HS-5 (cell line): ENCODE data around the gene IGF2R.

ENCODE experiments used
- DNase-seq: peaks from one replicate; pipeline ENCODE4 v3.0.0-alpha.2; 2012; ENCODE audit warnings: low read depth

The IGF2R gene

DNA sequence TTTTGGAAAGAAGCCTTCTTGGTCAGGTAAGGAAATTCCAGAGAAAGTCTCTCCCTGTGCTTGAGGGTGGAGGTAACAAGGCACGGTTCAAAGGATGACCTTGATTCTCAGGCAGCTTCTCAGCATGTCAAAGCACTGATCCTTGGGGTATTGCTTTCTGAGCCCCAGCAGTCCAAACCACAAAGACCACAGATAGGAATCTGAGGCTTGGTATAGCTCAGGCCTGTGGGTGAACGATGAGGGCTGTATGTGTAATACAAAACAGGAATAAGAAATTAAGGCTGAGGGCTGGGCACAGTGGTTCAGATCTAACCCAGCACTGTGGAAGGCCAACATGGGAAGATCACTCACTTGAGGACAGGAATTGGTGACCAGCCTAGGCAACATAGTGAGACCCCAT is 82.5 kb downstream of the IGF2R start:
- DNase-seq, result no peak

DNA sequence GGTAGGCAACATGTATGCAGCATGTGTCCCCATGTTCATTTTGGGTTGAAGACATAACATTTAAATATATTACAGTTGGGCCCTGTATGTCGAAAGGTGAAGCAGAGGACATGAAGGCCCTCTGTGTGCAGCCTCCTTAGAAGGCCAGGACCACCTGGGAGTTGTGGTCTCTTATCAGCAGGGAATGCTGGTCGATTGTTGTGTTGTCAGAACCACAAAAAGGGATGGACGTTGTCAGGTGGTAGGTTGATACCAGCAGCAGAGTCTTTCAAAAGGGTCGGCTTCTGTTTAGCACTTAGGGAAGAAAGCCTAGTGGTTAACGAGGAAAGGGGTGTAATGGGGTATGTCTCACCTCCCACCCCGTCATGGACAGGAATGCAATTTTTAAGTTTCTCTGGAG is 85.4 kb downstream of the IGF2R start:
- DNase-seq, result no peak

DNA sequence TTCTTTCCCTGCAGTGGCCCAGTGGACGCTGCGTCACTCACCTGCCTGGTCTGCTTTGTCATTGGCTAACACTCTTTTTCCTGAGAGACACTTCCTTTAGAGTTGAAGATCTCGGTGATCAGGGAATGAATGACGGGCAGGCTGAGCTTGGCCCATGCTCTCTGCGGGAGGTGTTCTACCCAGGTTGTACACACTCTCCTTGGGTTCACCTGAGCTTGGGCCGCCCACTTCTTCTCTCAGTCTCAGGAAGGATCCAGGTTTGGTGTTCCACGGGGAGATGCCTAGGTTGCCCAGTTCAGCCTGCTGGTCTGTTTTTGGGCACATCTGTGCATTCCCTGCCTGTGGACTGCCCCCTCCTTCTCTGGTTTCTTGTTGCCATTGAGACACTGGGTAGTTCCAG is 86.0 kb downstream of the IGF2R start:
- DNase-seq, result no peak

DNA sequence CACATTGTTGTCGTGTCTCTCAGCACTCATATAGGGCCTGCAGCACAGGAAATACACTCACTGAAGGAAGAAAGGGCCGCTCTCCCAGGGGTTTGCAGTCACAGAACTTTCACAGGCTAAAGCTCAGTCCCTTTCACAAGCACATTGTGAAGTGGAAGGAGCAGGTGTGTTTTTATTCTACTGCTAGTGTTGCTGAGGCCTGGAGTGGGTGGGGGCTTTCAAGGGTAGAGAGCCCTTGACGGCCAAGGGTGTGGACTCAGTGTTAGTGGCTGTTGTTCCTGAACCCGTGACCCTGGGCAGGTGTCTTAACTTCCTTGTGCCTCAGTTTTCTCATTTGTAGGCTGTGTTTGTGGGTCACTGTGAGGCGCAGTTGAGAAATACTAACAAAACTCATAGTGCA is 86.5 kb downstream of the IGF2R start:
- DNase-seq, result no peak

DNA sequence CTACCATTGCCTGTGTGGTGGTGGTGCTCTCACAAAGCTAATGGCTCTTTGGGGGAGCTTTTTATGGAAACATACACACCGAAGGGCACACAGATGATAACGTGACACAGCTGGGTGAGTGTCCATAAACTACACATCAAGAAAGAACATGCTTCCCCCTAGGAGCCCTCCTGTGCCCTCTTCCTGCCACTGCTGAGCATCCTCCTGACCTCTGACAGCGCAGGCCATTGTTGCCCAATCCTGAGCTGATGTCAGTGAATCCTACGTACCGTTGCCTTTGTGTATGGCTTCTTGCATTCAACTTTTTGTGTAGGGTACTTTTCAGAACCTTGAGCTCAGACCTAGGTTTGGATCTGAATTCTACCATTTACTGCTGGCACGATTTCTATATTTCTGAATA is 86.9 kb downstream of the IGF2R start:
- no peak for DNase-seq

DNA sequence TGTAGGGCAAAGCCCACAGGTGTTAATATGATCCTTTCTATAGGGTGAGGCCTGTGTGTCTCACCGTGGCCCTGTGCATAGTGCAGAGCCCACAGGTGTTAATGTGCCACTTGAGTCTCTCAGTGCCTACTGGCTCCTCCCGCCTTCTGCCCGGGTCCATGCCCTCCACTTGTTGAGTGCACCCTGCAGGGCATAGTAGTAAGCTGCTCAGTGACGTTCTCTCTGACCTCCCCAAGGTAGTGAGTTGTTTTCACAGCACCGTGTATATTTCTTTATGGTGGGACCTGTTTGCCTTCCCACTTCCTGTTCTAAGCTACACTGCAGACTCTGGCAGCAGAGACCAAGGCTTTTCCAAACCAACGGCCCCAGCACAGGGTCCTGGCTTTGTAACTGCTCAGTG is 88.2 kb downstream of the IGF2R start:
- DNase-seq, result no peak

DNA sequence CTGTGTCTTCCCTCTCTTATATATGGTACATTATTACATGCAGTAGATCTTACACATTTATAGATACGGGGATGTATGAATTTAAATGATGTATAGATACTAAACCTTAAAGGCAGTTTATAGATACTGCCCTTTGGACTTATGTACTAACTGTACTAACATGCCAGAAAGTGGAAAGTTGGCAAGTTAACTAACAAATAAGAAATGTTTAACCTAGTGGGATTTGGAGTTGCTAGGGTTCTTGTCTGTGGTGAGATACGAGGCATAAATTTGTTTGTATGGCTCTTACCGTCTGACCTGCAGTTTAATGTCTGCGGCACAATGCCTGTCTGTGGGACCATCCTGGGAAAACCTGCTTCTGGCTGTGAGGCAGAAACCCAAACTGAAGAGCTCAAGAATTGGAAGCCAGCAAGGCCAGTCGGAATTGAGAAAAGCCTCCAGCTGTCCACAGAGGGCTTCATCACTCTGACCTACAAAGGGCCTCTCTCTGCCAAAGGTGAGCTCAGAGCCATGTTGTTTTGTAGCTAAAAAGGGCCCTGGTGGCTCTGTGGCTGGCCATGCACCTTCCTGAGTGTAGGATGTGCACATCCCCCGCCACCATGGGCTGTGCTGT is 89.8 kb downstream of the IGF2R start:
- no peak for DNase-seq

DNA sequence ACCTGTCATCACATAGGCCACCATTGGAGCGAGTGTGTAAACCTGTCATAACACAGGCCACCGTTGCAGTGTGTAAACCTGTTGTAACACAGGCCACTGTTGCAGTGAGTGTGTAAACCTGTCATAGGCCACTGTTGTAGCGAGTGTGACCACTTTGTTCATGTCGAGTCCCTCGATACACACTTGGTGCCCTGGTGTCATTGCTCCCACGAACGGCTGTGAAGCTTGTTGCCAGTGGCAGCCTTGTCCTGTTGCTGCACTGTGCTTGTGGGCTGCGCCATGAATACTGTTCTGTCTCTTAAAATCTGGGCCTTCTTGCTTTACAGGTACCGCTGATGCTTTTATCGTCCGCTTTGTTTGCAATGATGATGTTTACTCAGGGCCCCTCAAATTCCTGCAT is 91.3 kb downstream of the IGF2R start:
- DNase-seq, result no peak

DNA sequence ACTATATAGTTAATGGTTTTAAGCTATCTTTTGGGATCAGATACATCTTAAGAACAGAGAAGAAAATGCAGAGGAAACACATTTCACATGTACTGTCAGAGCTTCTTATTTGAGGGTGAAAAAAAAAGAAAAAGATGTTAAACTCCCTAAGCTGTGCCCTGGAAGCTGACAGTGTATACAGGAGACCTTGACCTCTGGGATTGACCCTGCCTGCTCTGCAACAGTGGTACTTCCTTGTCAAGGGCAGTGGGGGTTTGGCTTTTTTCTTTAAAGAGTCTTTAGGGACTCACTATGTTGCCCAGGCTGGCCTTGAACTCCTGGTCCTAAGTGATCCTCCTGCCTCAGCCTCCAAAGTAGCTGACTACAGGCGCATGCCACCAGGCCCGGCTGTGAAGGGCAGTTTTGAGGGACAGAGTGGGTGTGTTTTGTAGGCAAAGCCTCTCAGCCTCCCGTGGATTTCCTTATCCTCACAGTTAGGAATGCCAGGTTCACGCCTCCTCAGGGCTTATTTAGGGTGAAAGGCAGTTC is 92.1 kb downstream of the IGF2R start:
- no peak for DNase-seq

DNA sequence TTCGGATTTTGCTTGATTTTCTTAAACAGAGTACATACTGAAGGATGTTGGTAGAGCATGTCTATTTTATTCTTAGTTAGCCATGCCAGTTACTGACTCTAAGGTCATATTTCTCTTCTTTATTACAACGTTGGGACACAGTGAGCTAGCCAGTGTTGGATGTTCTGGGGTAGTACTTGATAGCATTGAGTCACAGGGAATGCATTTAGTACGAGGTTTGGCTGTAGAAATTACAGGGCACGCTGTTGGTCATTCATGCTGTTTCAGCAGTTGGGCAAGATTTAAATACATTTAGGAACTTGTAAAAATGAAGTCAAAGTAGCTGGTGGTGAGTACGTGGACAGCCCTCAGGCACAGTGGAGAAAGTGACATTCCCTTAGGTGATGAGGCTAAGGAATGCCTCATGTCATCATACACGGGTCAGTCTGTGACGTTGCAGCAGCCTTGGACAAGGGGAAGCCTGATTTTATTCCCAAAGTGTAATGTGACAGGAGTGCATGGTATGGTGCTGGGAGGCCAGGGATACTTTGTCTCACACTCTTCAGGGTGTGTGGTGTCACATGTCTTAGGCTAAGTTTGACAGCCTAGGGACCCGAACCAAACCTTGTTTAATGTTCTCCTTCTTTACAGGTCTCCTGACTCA is 95.0 kb downstream of the IGF2R start:
- DNase-seq, result no peak

DNA sequence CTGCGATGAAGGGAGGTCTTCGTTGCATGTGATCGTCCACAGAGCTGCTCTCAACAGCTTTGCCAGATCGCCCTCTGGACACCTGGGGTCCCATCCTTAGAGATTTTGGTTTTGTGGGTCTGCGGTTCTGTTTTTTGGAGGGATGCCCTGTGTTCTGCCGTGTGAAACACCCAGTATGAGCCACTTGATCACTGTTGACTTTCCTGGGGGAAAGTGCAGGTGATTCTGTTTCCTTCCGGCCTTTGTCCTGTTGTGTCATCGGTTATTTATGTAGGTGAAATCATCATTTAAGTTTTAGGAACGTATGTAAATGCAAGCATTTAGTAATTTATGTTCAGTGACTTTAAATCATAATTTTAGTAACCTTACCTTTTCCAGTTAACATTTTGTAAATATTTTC is 96.3 kb downstream of the IGF2R start:
- DNase-seq, result no peak

DNA sequence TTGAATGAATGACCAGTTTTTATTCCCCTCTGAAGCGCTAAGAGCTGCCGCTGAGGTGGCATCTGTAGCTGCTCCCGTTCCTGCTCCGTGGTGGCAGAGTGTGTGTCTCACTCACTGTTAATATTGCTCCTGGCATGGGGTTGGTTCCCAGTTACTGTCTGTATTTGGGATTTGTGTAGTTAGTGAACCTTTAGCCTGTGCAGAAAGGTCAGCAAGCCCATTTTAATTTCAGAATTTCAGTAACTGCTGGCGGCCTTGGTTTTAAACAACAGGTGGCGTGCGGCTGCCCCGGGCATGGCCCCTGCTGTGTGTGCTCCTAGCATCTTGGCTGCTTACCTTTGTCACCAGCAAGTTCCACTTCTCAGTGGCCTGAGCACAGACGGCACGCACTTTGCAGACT is 98.7 kb downstream of the IGF2R start:
- no peak for DNase-seq

DNA sequence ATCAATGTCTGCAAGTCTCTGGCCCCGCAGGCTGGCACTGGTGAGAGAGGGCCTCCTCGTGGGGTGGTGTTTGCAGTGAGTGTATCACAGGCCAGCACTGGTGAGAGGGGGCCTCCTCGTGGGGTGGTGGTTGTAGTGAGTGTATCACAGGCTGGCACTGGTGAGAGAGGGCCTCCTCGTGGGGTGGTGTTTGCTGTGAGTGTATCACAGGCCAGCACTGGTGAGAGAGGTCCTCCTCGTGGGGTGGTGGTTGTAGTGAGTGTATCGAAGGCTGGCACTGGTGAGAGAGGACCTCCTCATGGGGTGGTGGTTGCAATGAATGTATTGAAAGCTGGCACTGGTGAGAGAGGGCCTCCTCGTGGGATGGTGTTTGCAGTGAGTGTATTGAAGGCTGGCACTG is 99.5 kb downstream of the IGF2R start:
- DNase-seq, result no peak

DNA sequence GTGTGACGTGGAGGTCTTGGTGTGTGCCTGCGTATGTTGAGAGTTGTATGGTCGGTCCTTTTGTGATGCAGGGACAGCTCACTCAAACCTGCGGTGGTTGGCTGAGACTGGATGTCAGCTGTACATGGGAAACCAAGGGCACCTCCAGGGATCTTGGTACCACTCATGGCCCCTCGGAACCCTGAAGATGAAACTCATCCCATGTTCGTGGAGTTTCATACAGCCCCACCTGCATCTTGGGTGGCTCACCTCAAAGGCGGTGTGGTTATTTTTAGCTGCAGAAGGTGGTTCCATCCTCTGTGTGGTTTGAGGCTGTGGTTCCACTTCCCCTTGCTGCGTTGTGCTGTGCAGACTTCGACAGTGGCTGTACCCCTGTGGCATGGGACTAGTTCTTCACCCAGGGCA is 100.2 kb downstream of the IGF2R start:
- no peak for DNase-seq

DNA sequence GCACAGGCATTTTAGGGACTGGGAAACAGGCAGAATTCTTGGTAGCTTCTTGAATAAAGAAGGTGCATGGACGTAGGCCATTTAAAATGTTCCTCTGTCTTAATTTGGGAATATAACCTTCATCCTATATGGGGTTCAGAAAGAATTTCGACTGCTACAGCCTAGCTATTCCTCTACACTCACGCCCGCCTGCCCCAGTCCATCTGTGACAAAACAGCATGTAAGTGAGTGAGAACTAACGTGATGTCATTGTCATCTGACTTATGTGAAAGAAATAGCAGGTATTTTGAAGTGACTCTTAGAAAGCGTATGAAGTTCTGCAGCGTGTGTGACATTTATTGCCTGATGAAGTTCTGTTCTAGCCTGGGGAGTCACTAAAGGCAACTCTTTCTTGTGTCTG is 100.6 kb downstream of the IGF2R start:
- DNase-seq, result no peak

DNA sequence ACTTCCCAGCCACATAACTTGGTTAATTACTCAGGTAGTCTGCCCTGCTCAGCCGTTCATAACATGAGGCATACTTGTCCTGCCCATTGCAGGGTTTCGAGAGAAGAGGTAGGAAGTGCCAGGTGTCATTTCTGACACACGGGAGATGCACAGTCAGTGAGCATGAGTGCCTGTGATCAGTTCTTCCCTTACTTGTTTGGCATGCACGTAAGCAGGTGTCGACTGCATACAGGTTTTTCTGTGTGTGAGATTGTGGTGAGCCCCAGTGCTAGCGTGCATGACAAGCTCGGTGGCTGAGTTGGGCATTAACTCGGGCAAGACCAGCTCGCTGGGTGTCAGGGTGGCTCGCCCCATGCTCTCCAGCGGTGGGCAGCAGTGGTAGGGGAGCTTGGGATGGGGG is 101.5 kb downstream of the IGF2R start:
- no peak for DNase-seq

DNA sequence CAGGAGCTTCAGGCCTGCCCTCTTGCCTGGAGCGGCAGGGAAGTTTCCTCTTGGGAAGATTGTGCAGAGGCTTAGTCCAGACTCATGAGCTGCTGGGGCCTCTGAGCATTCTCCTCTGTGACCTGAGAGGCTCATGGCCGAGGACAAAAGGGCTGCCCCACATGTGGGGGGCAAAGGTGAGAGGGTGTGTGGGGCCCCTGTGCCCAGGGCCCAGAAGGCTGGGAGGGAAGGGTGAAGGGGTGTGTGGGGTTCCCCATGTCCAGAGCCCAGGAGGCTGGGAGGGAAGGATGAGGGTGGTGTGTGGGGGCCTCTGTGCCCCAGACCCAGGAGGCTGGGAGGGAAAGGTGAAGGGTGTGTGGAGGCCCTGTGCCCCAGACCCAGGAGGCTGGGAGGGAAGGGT is 101.9 kb downstream of the IGF2R start:
- DNase-seq, result no peak

DNA sequence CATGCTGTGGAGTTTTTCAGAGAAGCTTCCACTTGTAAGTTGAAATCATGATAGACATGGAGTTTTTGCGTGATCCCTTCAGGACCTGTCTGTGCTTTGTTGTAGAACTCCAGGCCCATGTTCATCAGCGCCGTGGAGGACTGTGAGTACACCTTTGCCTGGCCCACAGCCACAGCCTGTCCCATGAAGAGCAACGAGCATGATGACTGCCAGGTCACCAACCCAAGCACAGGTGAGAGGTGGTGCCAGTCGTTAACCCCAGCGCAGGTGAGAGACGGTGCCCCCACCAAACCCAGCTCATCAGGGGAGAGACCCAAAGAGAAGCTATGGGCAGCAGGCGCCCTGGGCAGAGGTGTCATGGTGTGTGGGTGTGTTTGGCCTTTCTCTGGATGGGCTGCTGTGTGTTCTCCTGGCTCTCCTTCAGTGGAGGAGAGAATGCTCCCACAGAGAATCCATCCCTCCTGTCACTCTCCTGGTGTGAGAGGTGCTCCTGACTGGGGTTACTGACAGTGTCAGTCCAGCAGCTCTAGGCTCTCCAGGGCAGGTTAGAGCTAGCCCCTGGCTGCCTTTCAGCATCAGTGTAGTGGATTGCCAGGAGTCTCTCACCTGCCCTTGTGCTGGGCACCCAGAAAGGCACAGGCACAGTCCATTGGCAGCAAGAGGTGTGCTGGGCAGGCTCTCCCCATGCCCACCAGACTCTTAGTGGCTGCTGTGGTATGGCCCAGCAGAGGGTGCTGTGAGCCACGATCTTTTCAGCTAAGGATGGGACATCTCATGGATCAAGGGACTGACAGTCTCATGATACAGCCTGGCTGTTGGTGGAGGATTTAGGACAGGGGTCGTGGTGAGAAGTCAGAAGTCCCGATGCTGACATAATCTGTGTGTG is 103.2 kb downstream of the IGF2R start:
- no peak for DNase-seq

DNA sequence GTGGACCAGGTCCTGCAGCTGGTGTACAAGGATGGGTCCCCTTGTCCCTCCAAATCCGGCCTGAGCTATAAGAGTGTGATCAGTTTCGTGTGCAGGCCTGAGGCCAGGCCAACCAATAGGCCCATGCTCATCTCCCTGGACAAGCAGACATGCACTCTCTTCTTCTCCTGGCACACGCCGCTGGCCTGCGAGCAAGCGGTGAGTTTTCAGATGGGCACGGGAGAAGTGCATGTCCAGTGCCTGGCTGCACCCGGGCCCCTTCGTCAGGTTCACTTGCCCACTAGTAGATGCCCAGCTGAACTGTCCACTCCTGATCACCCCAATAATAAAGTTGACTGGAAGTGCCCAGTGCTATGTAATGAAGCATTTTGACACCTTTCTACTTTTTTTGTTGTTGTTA is 104.4 kb downstream of the IGF2R start:
- DNase-seq, result no peak

DNA sequence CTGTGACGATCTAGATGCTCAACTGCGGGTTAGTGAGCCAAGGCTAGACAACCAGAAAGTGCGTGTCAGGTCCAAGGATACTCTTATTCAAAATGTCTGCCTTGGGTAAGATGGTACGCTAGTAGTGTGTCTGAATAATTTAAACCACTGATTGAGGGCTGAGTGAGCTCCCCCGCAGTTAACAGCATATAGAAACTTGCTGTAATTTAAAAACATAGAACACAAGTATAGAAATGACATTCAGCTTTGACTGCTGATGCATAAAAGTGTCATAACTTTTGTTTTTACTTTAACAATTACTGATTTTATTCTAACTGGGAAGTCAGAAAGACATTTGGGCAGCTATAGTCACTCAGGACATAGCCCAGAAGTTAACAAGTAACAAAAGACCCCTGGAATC is 107.1 kb downstream of the IGF2R start:
- DNase-seq, result no peak

DNA sequence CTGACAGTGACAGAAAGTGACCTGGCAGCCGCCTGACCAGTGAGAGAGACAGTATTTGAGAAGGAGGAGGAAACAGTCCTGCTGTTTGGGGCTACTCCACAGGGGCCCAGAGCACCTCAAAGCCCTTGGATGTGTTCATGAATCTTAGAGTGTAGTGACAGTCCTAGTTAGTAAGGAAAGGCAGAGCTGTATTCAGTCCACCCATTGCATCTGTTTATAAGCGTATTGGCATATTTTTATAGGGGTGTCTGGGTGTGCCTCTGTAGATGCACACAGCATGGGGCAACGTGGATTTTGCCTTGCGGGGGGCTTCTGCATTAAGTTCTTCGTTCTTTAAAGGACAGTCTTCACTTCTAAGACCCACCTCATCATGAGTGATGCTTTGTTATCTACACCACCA is 108.1 kb downstream of the IGF2R start:
- no peak for DNase-seq

DNA sequence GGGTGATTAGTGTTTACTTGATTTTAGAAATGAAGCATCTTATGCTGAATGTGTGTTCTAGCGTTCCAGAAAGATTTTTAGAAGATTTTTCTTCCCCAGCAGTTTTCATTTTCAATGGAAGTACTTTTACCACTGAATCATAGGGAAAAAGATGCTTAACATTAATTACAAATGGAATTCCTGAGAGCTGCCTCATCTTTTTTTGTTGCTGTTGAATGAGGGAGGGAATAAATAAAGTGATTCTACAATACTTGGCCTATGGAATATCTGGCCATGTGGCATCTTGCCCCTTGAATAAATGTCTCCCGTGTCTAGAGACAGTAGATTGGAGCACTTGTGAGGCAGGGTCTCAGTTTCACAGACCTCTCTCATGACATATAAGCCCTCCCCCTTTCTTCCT is 108.6 kb downstream of the IGF2R start:
- DNase-seq, result no peak
